SK-N-SH (cell line): ENCODE data around the gene CHD1. TPM values are rescaled to one million over a fixed set of nuclear protein-coding genes. Genes with fewer than 3 reads are reported as not detected.

Source experiments
- CTCF ChIA-PET: fragments of 300-600, 350-600 bp; formaldehyde crosslinking; extraction: SDS; loops from one replicate; lab custom pipeline; 2021; lab: Yijun Ruan, JAX
- POLR2A ChIA-PET: fragments of 350-600 bp; sonication (Branson Sonifier 250); formaldehyde crosslinking; extraction: SDS; loops from one replicate; lab custom pipeline; 2020; ENCODE audit warnings: antibody characterized with exemption, inconsistent platforms; lab: Yijun Ruan, JAX
- DNase-seq: peaks from one replicate; pipeline ENCODE4 v3.0.0; 2012
- H2AFZ ChIP-seq: fragments of 200-600 bp; sonication (generic); 2 replicates; pipeline ENCODE4 v1.8.1; 2016; ENCODE audit warnings: antibody characterized with exemption, mild to moderate bottlenecking, low read depth
- H3F3A ChIP-seq: fragments of 200-600 bp; sonication (generic); replicated peaks from 2 replicates; pipeline ENCODE3; 2016; ENCODE audit warnings: antibody characterized with exemption, mild to moderate bottlenecking; ENCODE audit not compliant: insufficient read depth
- H3K27ac ChIP-seq, 2 experiments: fragments of 200-500 bp in 1 of 2; fragments of 200-600 bp in 1 of 2; sonication (Bioruptor generic) in 1 of 2; sonication (generic), shearing (Covaris generic) in 1 of 2; 2 replicates each; pipeline versions ENCODE4 v1.5.1 to v1.6.1; 2014 to 2016; ENCODE audit warnings: low read depth in 2 of 2, inconsistent platforms in 1 of 2, low read length in 1 of 2, mild to moderate bottlenecking in 1 of 2, mixed read lengths in 1 of 2
- H3K27me3 ChIP-seq: fragments of 200-600 bp; sonication (generic), shearing (Covaris generic); 2 replicates; pipeline ENCODE4 v1.6.1; 2016; ENCODE audit warnings: mixed run types; ENCODE audit not compliant: insufficient read depth
- H3K36me3 ChIP-seq, 2 experiments: fragments of 200-500 bp in 1 of 2; fragments of 200-600 bp in 1 of 2; sonication (Bioruptor generic) in 1 of 2; sonication (generic) in 1 of 2; replicated peaks in 1 of 2; 2 replicates each; pipeline versions ENCODE3 to v1.5.1; 2014 to 2016; ENCODE audit warnings: low read length in 1 of 2, mild to moderate bottlenecking in 1 of 2; ENCODE audit not compliant: insufficient read depth in 2 of 2, control insufficient read depth in 1 of 2
- H3K4me1 ChIP-seq, 2 experiments: fragments of 200-500 bp in 1 of 2; fragments of 200-600 bp in 1 of 2; sonication (Bioruptor generic) in 1 of 2; sonication (generic), shearing (Covaris generic) in 1 of 2; 2 replicates each; pipeline versions ENCODE4 v1.5.1 to v1.6.1; 2014 to 2016; ENCODE audit warnings: low read depth in 1 of 2, low read length in 1 of 2, mixed run types in 1 of 2; ENCODE audit not compliant: insufficient read depth in 2 of 2, control insufficient read depth in 1 of 2
- H3K4me2 ChIP-seq: fragments of 200-600 bp; sonication (generic), shearing (Covaris generic); 2 replicates; pipeline ENCODE4 v1.6.1; 2017; ENCODE audit warnings: mixed run types
- H3K4me3 ChIP-seq, 2 experiments: fragments of 200-500 bp in 1 of 2; fragments of 200-600 bp in 1 of 2; sonication (Bioruptor generic) in 1 of 2; sonication (generic), shearing (Covaris generic) in 1 of 2; 2 replicates each; pipeline versions ENCODE4 v1.5.1 to v1.8.1; 2014 to 2016; ENCODE audit warnings: low read depth in 2 of 2, inconsistent platforms in 1 of 2, low read length in 1 of 2, mild to moderate bottlenecking in 1 of 2, mixed read lengths in 1 of 2, moderate library complexity in 1 of 2
- H3K79me2 ChIP-seq: fragments of 200-600 bp; sonication (generic); 2 replicates; pipeline ENCODE4 v1.8.1; 2017; ENCODE audit warnings: mild to moderate bottlenecking; ENCODE audit not compliant: insufficient read depth
- H3K9ac ChIP-seq: fragments of 200-600 bp; sonication (generic); 2 replicates; pipeline ENCODE4 v1.6.1; 2017; ENCODE audit warnings: mixed run types
- H3K9me2 ChIP-seq: fragments of 200-600 bp; sonication (generic); 2 replicates; pipeline ENCODE4 v1.6.1; 2017; ENCODE audit warnings: mixed run types
- H3K9me3 ChIP-seq: fragments of 200-600 bp; sonication (generic); 2 replicates; pipeline ENCODE4 v1.6.1; 2017; ENCODE audit warnings: mixed run types, mild to moderate bottlenecking, moderate library complexity
- H4K20me1 ChIP-seq: fragments of 200-600 bp; sonication (generic); 2 replicates; pipeline ENCODE4 v1.6.1; 2017; ENCODE audit warnings: mild to moderate bottlenecking, mixed run types; ENCODE audit not compliant: insufficient read depth
- CHD2 ChIP-seq: fragments of 150-350 bp; IDR thresholded peaks from 2 replicates; pipeline ENCODE4 v1.6.1; 2018; ENCODE audit warnings: low read length; ENCODE audit not compliant: partially characterized antibody
- FOSL2 ChIP-seq: IDR thresholded peaks from 2 replicates; pipeline ENCODE4 v1.4.0; 2012; ENCODE audit warnings: low read depth, mild to moderate bottlenecking, moderate library complexity, borderline replicate concordance
- FOXJ3 ChIP-seq: sonication (generic); formaldehyde crosslinking; IDR thresholded peaks from 2 replicates; pipeline ENCODE4 v1.5.1; 2020; ENCODE audit warnings: mild to moderate bottlenecking, missing genetic modification reagents
- FOXM1 ChIP-seq: IDR thresholded peaks from 2 replicates; pipeline ENCODE4 v1.4.0; 2012; ENCODE audit warnings: low read depth, mild to moderate bottlenecking
- GATA2 ChIP-seq: sonication (generic); formaldehyde crosslinking; IDR thresholded peaks from 2 replicates; pipeline ENCODE4 v1.5.0; 2020; ENCODE audit warnings: mild to moderate bottlenecking, missing genetic modification reagents
- JUND ChIP-seq: IDR thresholded peaks from 2 replicates; pipeline ENCODE4 v1.4.0; 2012
- MAX ChIP-seq: IDR thresholded peaks from 2 replicates; pipeline ENCODE4 v1.4.0; 2012; ENCODE audit warnings: low read depth
- NFIC ChIP-seq: IDR thresholded peaks from 2 replicates; pipeline ENCODE4 v1.4.0; 2012; ENCODE audit warnings: borderline replicate concordance
- PBX3 ChIP-seq: IDR thresholded peaks from 2 replicates; pipeline ENCODE4; 2012
- RCOR1 ChIP-seq: fragments of 150-350 bp; IDR thresholded peaks from 2 replicates; pipeline ENCODE4 v1.6.1; 2017; ENCODE audit warnings: antibody characterized with exemption, low read length
- REST ChIP-seq: IDR thresholded peaks from 2 replicates; pipeline ENCODE4 v1.6.1; 2012; ENCODE audit warnings: mild to moderate bottlenecking, low read depth, low read length, moderate library complexity
- SIN3A ChIP-seq: IDR thresholded peaks from 2 replicates; pipeline ENCODE4 v1.6.1; 2012; ENCODE audit warnings: low read depth, mild to moderate bottlenecking, low read length, moderate library complexity, borderline replicate concordance
- SMC3 ChIP-seq: IDR thresholded peaks from 2 replicates; pipeline ENCODE4 v1.6.1; 2012; ENCODE audit warnings: low read depth, low read length, improper control_type of control experiment
- USF2 ChIP-seq: fragments of 150-350 bp; IDR thresholded peaks from 2 replicates; pipeline ENCODE4 v1.6.1; 2017; ENCODE audit warnings: antibody characterized with exemption, low read length, low read depth, borderline replicate concordance
- YY1 ChIP-seq: IDR thresholded peaks from 2 replicates; pipeline ENCODE4 v1.4.0; 2012; ENCODE audit warnings: low read depth, mild to moderate bottlenecking
- WGBS: methylation state at CpG from one replicate; pipeline ENCODE4 v1.1.6; 2017; ENCODE audit warnings: low lambda C conversion rate; 5-methylcytosine and 5-hydroxymethylcytosine counted together
- polyA plus RNA-seq, 3 experiments: library from polyadenylated mRNA; depleted of rRNA; stranded (reverse); fragments of >200 nt; gene quantifications; 2 replicates each; pipeline ENCODE4 v1.2.3, GENCODE V29; 2012

Gene CHD1
- polyA plus RNA-seq, 1 of the 3 experiments (the other 2 are of a cell fraction), result 12.4 TPM

- H3K9ac ChIP-seq, result no peak overlapping the region
- H3K27me3 ChIP-seq, result no peaks in the 10 kb centered on the region
- no peak overlapping the region for H3K4me2 ChIP-seq
- no peaks in the 10 kb centered on the region; the same call in 1 of the 2 replicates for H3K9me2 ChIP-seq
- no peak overlapping the region for H3K4me3 ChIP-seq
- TF ChIP-seq NFIC, result no peak
- no peak for TF ChIP-seq MAX
- 81% methylated on average over 5 of the region's 6 CpGs for WGBS
- no peaks in the 10 kb centered on the region for H3K4me1 ChIP-seq
- no peak for DNase-seq
- no peak overlapping the region for H3K27ac ChIP-seq
- CTCF ChIA-PET, result no interaction called here
- H3K9me3 ChIP-seq, result no peaks in the 10 kb centered on the region; the same call in 1 of the 2 replicates
- H3K36me3 ChIP-seq, result no peaks in the 10 kb centered on the region
- POLR2A ChIA-PET, result no interaction called here
- H4K20me1 ChIP-seq, result no peaks in the 10 kb centered on the region
- H2AFZ ChIP-seq, result no peak overlapping the region
- no peaks in the 10 kb centered on the region for H3F3A ChIP-seq
- no peaks in the 10 kb centered on the region for H3K79me2 ChIP-seq
Observed at GRCh38 chr5:98816582-98817222, 112.1 kb downstream of the CHD1 start.

- ChIA-PET POLR2A (no interaction called here), CTCF (interaction anchor here (1.0 to 1.4 kb wide), 4 partner anchors 19 to 1583 kb away, joined by 3 to 4 read pairs (median 4); no protein-coding TSS in a partner anchor)
- Histone ChIP-seq H3K4me1 (no peaks in the 10 kb centered on the region), H3K27me3 (no peaks in the 10 kb centered on the region), H3K36me3 (no peaks in the 10 kb centered on the region), H3K9me3 (no peaks in the 10 kb centered on the region), H3K4me2 (no peak overlapping the region), H3K27ac (no peak overlapping the region), H3K4me3 (no peak overlapping the region), H2AFZ (no peak overlapping the region), H3K9me2 (no peaks in the 10 kb centered on the region; the same call in 1 of the 2 replicates), H3K79me2 (no peaks in the 10 kb centered on the region), H3F3A (no peaks in the 10 kb centered on the region), H4K20me1 (no peaks in the 10 kb centered on the region), H3K9ac (no peak overlapping the region)
- no peak for DNase-seq
- TF ChIP-seq RCOR1 (no peak), FOXM1 (no peak), SIN3A (no peak), CHD2 (no peak), REST (no peak), USF2 (no peak), GATA2 (CRISPR knock-in tag) (no peak), FOXJ3 (CRISPR knock-in tag) (no peak), PBX3 (no peak), YY1 (no peak), JUND (no peak), FOSL2 (no peak), SMC3 (no peak)
- WGBS, result 92% methylated on average over 3 of the region's 3 CpGs
Observed at GRCh38 chr5:98813755-98814154, 115.1 kb downstream of the CHD1 start.
